ENCODE measurements around the gene KMO. TPM values are rescaled to one million over a fixed set of nuclear protein-coding genes. Genes with fewer than 3 reads are reported as not detected.

KMO gene
- total RNA-seq, 1 experiment from 2014 or later: not detected

GRCh38 chr1:241635556-241636152 lies 103.5 kb downstream of the KMO start:
- CTCF ChIA-PET: no interaction called here
- peaks cover 36% of the 10 kb centered on the region for H3K36me3 Mint-ChIP-seq
- no peak overlapping the region for H3K27ac Mint-ChIP-seq
- H3K4me1 Mint-ChIP-seq: peaks cover 40% of the 10 kb centered on the region
- POLR2A ChIA-PET: no interaction called here
- peaks cover 1% of the 10 kb centered on the region; the same call in 1 of the 2 replicates for H3K27me3 Mint-ChIP-seq (ENCODE audit: low read depth)
- no peak for DNase-seq (ENCODE audit: low spot score)
- H3K9me3 Mint-ChIP-seq: peaks cover 2% of the 10 kb centered on the region; the same call in 1 of the 2 replicates
- no peak for ATAC-seq
- H3K4me3 Mint-ChIP-seq: no peak overlapping the region
- TF ChIP-seq, protein P1, sequence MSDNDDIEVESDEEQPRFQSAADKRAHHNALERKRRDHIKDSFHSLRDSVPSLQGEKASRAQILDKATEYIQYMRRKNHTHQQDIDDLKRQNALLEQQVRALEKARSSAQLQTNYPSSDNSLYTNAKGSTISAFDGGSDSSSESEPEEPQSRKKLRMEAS (CRISPR knock-in tag; IDR thresholded peaks at IDR 0.05): no peak
- TF ChIP-seq ZNF263 (CRISPR knock-in tag; IDR thresholded peaks at IDR 0.05; ENCODE audit: low read depth): no peak
- TF ChIP-seq, protein P2, sequence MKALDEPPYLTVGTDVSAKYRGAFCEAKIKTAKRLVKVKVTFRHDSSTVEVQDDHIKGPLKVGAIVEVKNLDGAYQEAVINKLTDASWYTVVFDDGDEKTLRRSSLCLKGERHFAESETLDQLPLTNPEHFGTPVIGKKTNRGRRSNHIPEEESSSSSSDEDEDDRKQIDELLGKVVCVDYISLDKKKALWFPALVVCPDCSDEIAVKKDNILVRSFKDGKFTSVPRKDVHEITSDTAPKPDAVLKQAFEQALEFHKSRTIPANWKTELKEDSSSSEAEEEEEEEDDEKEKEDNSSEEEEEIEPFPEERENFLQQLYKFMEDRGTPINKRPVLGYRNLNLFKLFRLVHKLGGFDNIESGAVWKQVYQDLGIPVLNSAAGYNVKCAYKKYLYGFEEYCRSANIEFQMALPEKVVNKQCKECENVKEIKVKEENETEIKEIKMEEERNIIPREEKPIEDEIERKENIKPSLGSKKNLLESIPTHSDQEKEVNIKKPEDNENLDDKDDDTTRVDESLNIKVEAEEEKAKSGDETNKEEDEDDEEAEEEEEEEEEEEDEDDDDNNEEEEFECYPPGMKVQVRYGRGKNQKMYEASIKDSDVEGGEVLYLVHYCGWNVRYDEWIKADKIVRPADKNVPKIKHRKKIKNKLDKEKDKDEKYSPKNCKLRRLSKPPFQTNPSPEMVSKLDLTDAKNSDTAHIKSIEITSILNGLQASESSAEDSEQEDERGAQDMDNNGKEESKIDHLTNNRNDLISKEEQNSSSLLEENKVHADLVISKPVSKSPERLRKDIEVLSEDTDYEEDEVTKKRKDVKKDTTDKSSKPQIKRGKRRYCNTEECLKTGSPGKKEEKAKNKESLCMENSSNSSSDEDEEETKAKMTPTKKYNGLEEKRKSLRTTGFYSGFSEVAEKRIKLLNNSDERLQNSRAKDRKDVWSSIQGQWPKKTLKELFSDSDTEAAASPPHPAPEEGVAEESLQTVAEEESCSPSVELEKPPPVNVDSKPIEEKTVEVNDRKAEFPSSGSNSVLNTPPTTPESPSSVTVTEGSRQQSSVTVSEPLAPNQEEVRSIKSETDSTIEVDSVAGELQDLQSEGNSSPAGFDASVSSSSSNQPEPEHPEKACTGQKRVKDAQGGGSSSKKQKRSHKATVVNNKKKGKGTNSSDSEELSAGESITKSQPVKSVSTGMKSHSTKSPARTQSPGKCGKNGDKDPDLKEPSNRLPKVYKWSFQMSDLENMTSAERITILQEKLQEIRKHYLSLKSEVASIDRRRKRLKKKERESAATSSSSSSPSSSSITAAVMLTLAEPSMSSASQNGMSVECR (CRISPR knock-in tag; IDR thresholded peaks at IDR 0.05; ENCODE audit: borderline replicate concordance): no peak
- no peak for TF ChIP-seq ZNF423 (CRISPR knock-in tag; IDR thresholded peaks at IDR 0.05)
- TF ChIP-seq, protein P3, sequence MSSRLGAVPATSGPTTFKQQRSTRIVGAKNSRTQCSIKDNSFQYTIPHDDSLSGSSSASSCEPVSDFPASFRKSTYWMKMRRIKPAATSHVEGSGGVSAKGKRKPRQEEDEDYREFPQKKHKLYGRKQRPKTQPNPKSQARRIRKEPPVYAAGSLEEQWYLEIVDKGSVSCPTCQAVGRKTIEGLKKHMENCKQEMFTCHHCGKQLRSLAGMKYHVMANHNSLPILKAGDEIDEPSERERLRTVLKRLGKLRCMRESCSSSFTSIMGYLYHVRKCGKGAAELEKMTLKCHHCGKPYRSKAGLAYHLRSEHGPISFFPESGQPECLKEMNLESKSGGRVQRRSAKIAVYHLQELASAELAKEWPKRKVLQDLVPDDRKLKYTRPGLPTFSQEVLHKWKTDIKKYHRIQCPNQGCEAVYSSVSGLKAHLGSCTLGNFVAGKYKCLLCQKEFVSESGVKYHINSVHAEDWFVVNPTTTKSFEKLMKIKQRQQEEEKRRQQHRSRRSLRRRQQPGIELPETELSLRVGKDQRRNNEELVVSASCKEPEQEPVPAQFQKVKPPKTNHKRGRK (CRISPR knock-in tag; IDR thresholded peaks at IDR 0.05; ENCODE audit: borderline replicate concordance): no peak
- no peak for TF ChIP-seq NFE2L1 (CRISPR knock-in tag; IDR thresholded peaks at IDR 0.05)
- TF ChIP-seq NFATC4 (CRISPR knock-in tag; IDR thresholded peaks at IDR 0.05): no peak
- no peak for TF ChIP-seq GTF2I (CRISPR knock-in tag; conservative IDR thresholded peaks at IDR 0.05)
- no peak for TF ChIP-seq FOXK1 (CRISPR knock-in tag; IDR thresholded peaks at IDR 0.05)
- no peak for TF ChIP-seq AR (CRISPR knock-in tag; IDR thresholded peaks at IDR 0.05)
- TF ChIP-seq JUN (CRISPR knock-in tag; IDR thresholded peaks at IDR 0.05): no peak
- no peak for TF ChIP-seq ATF1 (CRISPR knock-in tag; IDR thresholded peaks at IDR 0.05)
- TF ChIP-seq TEAD1 (CRISPR knock-in tag; IDR thresholded peaks at IDR 0.05): no peak
- TF ChIP-seq ESRRA (CRISPR knock-in tag; IDR thresholded peaks at IDR 0.05; ENCODE audit: borderline replicate concordance): no peak
- TF ChIP-seq CBFB (CRISPR knock-in tag; IDR thresholded peaks at IDR 0.05; ENCODE audit: low read depth): no peak

- TF ChIP-seq AR (CRISPR knock-in tag; IDR thresholded peaks at IDR 0.05): no peak
- TF ChIP-seq, protein P4, sequence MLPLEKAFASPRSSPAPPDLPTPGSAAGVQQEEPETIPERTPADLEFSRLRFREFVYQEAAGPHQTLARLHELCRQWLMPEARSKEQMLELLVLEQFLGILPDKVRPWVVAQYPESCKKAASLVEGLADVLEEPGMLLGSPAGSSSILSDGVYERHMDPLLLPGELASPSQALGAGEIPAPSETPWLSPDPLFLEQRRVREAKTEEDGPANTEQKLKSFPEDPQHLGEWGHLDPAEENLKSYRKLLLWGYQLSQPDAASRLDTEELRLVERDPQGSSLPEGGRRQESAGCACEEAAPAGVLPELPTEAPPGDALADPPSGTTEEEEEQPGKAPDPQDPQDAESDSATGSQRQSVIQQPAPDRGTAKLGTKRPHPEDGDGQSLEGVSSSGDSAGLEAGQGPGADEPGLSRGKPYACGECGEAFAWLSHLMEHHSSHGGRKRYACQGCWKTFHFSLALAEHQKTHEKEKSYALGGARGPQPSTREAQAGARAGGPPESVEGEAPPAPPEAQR (CRISPR knock-in tag; IDR thresholded peaks at IDR 0.05): no peak
- TF ChIP-seq NR3C1 (CRISPR knock-in tag; conservative IDR thresholded peaks at IDR 0.05; ENCODE audit: low read depth): no peak
- TF ChIP-seq, protein P5, sequence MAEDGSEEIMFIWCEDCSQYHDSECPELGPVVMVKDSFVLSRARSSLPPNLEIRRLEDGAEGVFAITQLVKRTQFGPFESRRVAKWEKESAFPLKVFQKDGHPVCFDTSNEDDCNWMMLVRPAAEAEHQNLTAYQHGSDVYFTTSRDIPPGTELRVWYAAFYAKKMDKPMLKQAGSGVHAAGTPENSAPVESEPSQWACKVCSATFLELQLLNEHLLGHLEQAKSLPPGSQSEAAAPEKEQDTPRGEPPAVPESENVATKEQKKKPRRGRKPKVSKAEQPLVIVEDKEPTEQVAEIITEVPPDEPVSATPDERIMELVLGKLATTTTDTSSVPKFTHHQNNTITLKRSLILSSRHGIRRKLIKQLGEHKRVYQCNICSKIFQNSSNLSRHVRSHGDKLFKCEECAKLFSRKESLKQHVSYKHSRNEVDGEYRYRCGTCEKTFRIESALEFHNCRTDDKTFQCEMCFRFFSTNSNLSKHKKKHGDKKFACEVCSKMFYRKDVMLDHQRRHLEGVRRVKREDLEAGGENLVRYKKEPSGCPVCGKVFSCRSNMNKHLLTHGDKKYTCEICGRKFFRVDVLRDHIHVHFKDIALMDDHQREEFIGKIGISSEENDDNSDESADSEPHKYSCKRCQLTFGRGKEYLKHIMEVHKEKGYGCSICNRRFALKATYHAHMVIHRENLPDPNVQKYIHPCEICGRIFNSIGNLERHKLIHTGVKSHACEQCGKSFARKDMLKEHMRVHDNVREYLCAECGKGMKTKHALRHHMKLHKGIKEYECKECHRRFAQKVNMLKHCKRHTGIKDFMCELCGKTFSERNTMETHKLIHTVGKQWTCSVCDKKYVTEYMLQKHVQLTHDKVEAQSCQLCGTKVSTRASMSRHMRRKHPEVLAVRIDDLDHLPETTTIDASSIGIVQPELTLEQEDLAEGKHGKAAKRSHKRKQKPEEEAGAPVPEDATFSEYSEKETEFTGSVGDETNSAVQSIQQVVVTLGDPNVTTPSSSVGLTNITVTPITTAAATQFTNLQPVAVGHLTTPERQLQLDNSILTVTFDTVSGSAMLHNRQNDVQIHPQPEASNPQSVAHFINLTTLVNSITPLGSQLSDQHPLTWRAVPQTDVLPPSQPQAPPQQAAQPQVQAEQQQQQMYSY (CRISPR knock-in tag; IDR thresholded peaks at IDR 0.05): no peak
- TF ChIP-seq ATF1 (CRISPR knock-in tag; IDR thresholded peaks at IDR 0.05): no peak
- peaks cover 8% of the 10 kb centered on the region for H3K27me3 Mint-ChIP-seq (ENCODE audit: low read depth)
- POLR2A ChIA-PET: no interaction called here
Measured at GRCh38 chr1:241636291-241636690, 104.1 kb downstream of the KMO start.

More at GRCh38 chr1:241636291-241636690, 104.1 kb downstream of the KMO start:
- Mint-ChIP-seq H3K27ac (no peak overlapping the region), H3K36me3 (peaks cover 43% of the 10 kb centered on the region), H3K9me3 (peaks cover 7% of the 10 kb centered on the region), H3K4me3 (no peak overlapping the region), H3K4me1 (peaks cover 41% of the 10 kb centered on the region)
- no peak for DNase-seq (ENCODE audit: low spot score)
- CTCF ChIA-PET: no interaction called here
- no peak for ATAC-seq

All from WTC11 (cell line).